HepG2 (cell line): ENCODE data around the gene THADA. TPM values are rescaled to one million over a fixed set of nuclear protein-coding genes. Genes with fewer than 3 reads are reported as not detected.

Experiments used
- BORCS8-MEF2B ChIP-seq: sonication (generic); formaldehyde crosslinking; IDR thresholded peaks from 2 replicates; pipeline ENCODE4 v1.8.0; 2022; ENCODE audit warnings: mild to moderate bottlenecking, missing genetic modification reagents
- DPF2 ChIP-seq: sonication (generic); formaldehyde crosslinking; IDR thresholded peaks from 2 replicates; pipeline ENCODE4 v1.4.0; 2020; ENCODE audit warnings: mild to moderate bottlenecking, low read depth, missing genetic modification reagents, borderline replicate concordance
- KAT7 ChIP-seq: IDR thresholded peaks from 2 replicates; pipeline ENCODE4 v1.6.1; 2018; ENCODE audit warnings: borderline replicate concordance, missing compliant biosample characterization
- KDM3A ChIP-seq: IDR thresholded peaks from 2 replicates; pipeline ENCODE4 v1.6.1; 2018; ENCODE audit warnings: low read depth, missing compliant biosample characterization
- NR3C1 ChIP-seq: sonication (generic); formaldehyde crosslinking; IDR thresholded peaks from 2 replicates; pipeline ENCODE4 v1.4.0; 2020; ENCODE audit warnings: missing genetic modification reagents
- ONECUT2 ChIP-seq: sonication (generic); formaldehyde crosslinking; IDR thresholded peaks from 2 replicates; pipeline ENCODE4 v1.4.0; 2020; ENCODE audit warnings: missing genetic modification reagents
- PITX1 ChIP-seq: sonication (generic); formaldehyde crosslinking; IDR thresholded peaks from 2 replicates; pipeline ENCODE4 v1.5.1; 2020; ENCODE audit warnings: mild to moderate bottlenecking, missing genetic modification reagents
- SIN3A ChIP-seq: IDR thresholded peaks from 2 replicates; pipeline ENCODE4 v1.6.1; 2011; ENCODE audit warnings: low read depth, mild to moderate bottlenecking, control low read depth, low read length, borderline replicate concordance
- TARDBP ChIP-seq: sonication (generic); formaldehyde crosslinking; IDR thresholded peaks from 2 replicates; pipeline ENCODE4 v1.8.0; 2022; ENCODE audit warnings: mild to moderate bottlenecking, missing genetic modification reagents
- U2AF2 ChIP-seq: fragments of 200-400 bp; formaldehyde crosslinking; IDR thresholded peaks from 2 replicates; pipeline ENCODE4 v1.6.1; 2017; ENCODE audit warnings: low read depth, mild to moderate bottlenecking, low read length
- ZNF607 ChIP-seq: sonication (generic); formaldehyde crosslinking; IDR thresholded peaks from 2 replicates; pipeline ENCODE4 v1.5.1; 2020; ENCODE audit warnings: missing genetic modification reagents, mild to moderate bottlenecking, borderline replicate concordance
- ZNF644 ChIP-seq: IDR thresholded peaks from 2 replicates; pipeline ENCODE4 v1.6.1; 2016; ENCODE audit warnings: low read depth
- ZNF781 ChIP-seq: sonication (generic); formaldehyde crosslinking; IDR thresholded peaks from 2 replicates; pipeline ENCODE4 v1.5.1; 2020; ENCODE audit warnings: borderline replicate concordance, mild to moderate bottlenecking, missing genetic modification reagents; ENCODE audit errors: not compliant biosample characterization
- polyA plus RNA-seq, 8 experiments: library from polyadenylated mRNA; depleted of rRNA in 3 of 8; stranded (reverse) in 7 of 8; unstranded in 1 of 8; fragments of >200 nt; fragmentation: Illumina TruSeq in 4 of 8; extraction: Trizol in 4 of 8; gene quantifications; 2 replicates each; pipeline versions ENCODE4 v1.2.1 to v1.2.3, GENCODE V29; 2011 to 2016; ENCODE audit warnings: low read depth in 4 of 8, missing spikeins in 1 of 8, mixed read lengths in 1 of 8; ENCODE audit not compliant: insufficient read depth in 1 of 8
- total RNA-seq, 5 experiments: library from RNA; depleted of rRNA; stranded (reverse); fragments of >200 nt; fragmentation: Illumina TruSeq; extraction: Trizol; gene quantifications; 2 replicates each; pipeline ENCODE4 v1.2.3, GENCODE V29; 2016; ENCODE audit warnings: low read depth in 1 of 5
- TF ChIP-seq, protein P1 (sequence below): sonication (generic); formaldehyde crosslinking; IDR thresholded peaks from 2 replicates; pipeline ENCODE4 v1.4.0; 2020; ENCODE audit warnings: low read depth, missing genetic modification reagents
- TF ChIP-seq, protein P2 (sequence below): sonication (generic); formaldehyde crosslinking; IDR thresholded peaks from 2 replicates; pipeline ENCODE4 v1.4.0; 2020; ENCODE audit warnings: mild to moderate bottlenecking, missing genetic modification reagents
- TF ChIP-seq, protein P3 (sequence below), 2 experiments: sonication (generic) in 1 of 2; formaldehyde crosslinking in 1 of 2; IDR thresholded peaks; 2 replicates each; pipeline versions ENCODE4 v1.4.0 to v1.6.1; 2018 to 2020; ENCODE audit warnings: missing genetic modification reagents in 2 of 2, borderline replicate concordance in 1 of 2, low read depth in 1 of 2, mild to moderate bottlenecking in 1 of 2, missing biosample characterization in 1 of 2
- TF ChIP-seq, protein P4 (sequence below): sonication (generic); formaldehyde crosslinking; IDR thresholded peaks from 2 replicates; pipeline ENCODE4 v1.5.0; 2020; ENCODE audit warnings: mild to moderate bottlenecking, missing genetic modification reagents, borderline replicate concordance
- TF ChIP-seq, protein P5 (sequence below): IDR thresholded peaks from 2 replicates; pipeline ENCODE4 v1.6.1; 2018; ENCODE audit warnings: missing genetic modification reagents, mild to moderate bottlenecking, missing compliant biosample characterization

Gene THADA
- total and polyA plus RNA-seq, 2 of the 13 experiments (the other 11 are each of a cell fraction or from before 2014, with no cell fraction given), result 12.7 to 21.7 TPM

DNA sequence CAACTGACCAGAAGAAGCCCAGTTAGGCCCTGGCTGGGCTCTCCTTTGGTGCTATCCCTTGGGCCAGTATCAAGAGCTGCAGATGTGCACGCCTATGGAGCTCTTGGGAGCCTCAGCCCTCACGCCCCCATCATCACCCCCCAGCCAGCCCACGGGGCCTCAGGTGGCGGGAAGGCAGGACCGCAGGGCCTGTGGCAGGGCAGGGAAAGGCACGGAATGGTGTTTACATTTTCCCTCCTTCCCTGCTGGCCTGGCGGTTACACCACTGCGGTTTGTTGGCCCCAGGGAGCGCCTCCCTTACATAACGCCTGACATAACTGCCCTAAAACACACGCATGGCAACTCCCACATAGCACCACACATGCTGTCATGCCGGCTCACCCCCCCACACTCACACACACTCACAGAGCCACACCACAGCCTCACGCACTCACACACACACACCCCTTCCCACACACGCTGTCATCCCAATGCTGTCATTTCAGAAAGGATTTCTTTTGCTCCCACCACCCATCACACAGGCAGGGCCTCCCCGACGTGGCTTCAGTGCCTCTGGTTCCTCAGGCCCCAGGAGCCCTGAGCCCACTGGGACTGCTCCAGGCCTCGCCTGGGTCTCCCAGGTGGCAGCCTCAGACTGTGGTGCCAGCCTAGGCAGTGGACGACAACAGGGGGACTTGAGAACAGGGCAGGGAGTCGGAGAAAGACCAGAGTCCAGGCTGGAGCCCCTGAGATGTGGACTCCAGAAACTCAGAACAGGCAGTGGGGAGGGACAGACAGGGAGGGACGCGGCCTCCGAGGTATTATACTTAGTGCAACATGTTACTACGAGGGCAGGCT is 385.2 kb downstream of the THADA start (continued):
- TF ChIP-seq, protein P1, sequence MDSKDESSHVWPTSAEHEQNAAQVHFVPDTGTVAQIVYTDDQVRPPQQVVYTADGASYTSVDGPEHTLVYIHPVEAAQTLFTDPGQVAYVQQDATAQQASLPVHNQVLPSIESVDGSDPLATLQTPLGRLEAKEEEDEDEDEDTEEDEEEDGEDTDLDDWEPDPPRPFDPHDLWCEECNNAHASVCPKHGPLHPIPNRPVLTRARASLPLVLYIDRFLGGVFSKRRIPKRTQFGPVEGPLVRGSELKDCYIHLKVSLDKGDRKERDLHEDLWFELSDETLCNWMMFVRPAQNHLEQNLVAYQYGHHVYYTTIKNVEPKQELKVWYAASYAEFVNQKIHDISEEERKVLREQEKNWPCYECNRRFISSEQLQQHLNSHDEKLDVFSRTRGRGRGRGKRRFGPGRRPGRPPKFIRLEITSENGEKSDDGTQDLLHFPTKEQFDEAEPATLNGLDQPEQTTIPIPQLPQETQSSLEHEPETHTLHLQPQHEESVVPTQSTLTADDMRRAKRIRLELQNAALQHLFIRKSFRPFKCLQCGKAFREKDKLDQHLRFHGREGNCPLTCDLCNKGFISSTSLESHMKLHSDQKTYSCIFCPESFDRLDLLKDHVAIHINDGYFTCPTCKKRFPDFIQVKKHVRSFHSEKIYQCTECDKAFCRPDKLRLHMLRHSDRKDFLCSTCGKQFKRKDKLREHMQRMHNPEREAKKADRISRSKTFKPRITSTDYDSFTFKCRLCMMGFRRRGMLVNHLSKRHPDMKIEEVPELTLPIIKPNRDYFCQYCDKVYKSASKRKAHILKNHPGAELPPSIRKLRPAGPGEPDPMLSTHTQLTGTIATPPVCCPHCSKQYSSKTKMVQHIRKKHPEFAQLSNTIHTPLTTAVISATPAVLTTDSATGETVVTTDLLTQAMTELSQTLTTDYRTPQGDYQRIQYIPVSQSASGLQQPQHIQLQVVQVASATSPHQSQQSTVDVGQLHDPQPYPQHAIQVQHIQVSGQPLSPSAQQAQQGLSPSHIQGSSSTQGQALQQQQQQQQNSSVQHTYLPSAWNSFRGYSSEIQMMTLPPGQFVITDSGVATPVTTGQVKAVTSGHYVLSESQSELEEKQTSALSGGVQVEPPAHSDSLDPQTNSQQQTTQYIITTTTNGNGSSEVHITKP (CRISPR knock-in tag), result peak; percentile 46; the same call in 1 of the 2 replicates
- TF ChIP-seq BORCS8-MEF2B (CRISPR knock-in tag) (0 out of 2 replicates have a peak, but pooled peaks have one; percentile 24), SIN3A (0 out of 2 replicates have a peak, but pooled peaks have one; percentile 36), KDM3A (CRISPR knock-in tag) (peak; percentile 84), NR3C1 (CRISPR knock-in tag) (no peak), KAT7 (CRISPR knock-in tag) (peak; percentile 78; the same call in 1 of the 2 replicates), ZNF781 (CRISPR knock-in tag) (peak; percentile 30), U2AF2 (no peak), ZNF607 (CRISPR knock-in tag) (peak; percentile 80), PITX1 (CRISPR knock-in tag) (peak; percentile 60; the same call in 1 of the 2 replicates), TARDBP (CRISPR knock-in tag) (peak; percentile 77; the same call in 1 of the 2 replicates), ZNF644 (CRISPR knock-in tag) (peak; percentile 47; the same call in 1 of the 2 replicates), DPF2 (CRISPR knock-in tag) (peak; percentile 86), ONECUT2 (CRISPR knock-in tag) (no peak)
- TF ChIP-seq, protein P2, sequence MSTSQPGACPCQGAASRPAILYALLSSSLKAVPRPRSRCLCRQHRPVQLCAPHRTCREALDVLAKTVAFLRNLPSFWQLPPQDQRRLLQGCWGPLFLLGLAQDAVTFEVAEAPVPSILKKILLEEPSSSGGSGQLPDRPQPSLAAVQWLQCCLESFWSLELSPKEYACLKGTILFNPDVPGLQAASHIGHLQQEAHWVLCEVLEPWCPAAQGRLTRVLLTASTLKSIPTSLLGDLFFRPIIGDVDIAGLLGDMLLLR (CRISPR knock-in tag), result peak; percentile 94
- TF ChIP-seq, protein P3, sequence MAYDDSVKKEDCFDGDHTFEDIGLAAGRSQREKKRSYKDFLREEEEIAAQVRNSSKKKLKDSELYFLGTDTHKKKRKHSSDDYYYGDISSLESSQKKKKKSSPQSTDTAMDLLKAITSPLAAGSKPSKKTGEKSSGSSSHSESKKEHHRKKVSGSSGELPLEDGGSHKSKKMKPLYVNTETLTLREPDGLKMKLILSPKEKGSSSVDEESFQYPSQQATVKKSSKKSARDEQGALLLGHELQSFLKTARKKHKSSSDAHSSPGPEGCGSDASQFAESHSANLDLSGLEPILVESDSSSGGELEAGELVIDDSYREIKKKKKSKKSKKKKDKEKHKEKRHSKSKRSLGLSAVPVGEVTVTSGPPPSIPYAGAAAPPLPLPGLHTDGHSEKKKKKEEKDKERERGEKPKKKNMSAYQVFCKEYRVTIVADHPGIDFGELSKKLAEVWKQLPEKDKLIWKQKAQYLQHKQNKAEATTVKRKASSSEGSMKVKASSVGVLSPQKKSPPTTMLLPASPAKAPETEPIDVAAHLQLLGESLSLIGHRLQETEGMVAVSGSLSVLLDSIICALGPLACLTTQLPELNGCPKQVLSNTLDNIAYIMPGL (CRISPR knock-in tag; IDR thresholded peaks at IDR 0.05; ENCODE audit: borderline replicate concordance in 1 of 2, low read depth in 1 of 2), result peak; percentile 33 to 75; a peak in 2 of 4 replicates
- TF ChIP-seq, protein P4, sequence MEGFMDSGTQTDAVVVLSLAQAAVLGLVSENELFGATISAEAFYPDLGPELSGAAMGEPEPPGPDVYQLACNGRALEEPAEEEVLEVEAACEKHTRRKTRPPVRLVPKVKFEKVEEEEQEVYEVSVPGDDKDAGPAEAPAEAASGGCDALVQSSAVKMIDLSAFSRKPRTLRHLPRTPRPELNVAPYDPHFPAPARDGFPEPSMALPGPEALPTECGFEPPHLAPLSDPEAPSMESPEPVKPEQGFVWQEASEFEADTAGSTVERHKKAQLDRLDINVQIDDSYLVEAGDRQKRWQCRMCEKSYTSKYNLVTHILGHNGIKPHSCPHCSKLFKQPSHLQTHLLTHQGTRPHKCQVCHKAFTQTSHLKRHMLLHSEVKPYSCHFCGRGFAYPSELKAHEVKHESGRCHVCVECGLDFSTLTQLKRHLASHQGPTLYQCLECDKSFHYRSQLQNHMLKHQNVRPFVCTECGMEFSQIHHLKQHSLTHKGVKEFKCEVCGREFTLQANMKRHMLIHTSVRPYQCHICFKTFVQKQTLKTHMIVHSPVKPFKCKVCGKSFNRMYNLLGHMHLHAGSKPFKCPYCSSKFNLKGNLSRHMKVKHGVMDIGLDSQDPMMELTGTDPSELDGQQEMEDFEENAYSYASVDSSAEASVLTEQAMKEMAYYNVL (CRISPR knock-in tag), result peak; percentile 96
- TF ChIP-seq, protein P5, sequence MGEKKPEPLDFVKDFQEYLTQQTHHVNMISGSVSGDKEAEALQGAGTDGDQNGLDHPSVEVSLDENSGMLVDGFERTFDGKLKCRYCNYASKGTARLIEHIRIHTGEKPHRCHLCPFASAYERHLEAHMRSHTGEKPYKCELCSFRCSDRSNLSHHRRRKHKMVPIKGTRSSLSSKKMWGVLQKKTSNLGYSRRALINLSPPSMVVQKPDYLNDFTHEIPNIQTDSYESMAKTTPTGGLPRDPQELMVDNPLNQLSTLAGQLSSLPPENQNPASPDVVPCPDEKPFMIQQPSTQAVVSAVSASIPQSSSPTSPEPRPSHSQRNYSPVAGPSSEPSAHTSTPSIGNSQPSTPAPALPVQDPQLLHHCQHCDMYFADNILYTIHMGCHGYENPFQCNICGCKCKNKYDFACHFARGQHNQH (CRISPR knock-in tag), result peak; percentile 92
